ENCODE data around the gene PLAU.
"Not testable (repeated sequence)": the region's sequence is repeated elsewhere in the genome, so short reads cannot be mapped to it uniquely, and the experiment has no call there.

The PLAU gene

GRCh38 chr10:73898730-73899410, 12.1 kb upstream of the PLAU start:
- DNase-seq, result no peak

DNA sequence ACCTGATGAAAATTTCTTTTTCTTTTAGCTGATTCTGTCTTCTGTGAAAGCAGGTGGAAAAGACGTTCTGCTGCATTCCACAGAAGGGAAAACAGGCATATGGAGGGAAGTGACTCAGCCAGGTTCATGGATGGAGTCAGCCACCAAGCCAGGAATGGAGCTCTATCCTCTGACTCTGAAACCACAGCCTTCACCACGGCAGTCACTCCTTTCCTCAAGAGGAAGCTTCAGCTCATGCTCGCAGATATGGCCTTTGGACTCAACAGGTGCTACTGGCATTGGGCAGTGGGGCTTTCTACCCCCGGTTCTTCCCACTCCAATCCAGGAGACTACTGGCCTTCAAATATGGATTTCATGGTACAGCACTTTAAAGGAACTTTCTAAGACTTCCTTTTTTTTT, 11.5 kb upstream of the PLAU start:
- no peak for DNase-seq

DNA sequence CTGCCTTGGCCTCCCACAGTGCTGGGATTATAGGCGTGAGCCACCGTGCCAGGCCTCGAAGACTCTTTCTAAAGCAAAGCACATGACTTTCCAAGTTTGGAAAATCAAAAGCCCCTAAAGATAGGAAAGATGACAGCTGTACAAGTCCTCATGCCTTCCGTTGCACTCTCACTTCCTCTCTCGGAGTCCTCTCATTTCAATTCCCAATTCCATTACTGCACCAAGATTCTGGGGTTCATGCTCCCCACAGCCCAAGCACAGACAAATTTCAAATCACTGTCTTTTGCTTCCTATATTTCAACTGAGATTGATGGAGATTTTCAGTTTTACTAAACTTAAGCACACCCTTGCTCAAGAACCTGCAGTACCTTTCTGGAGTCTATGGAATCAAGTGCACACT, 10.9 kb upstream of the PLAU start:
- DNase-seq, result no peak

GRCh38 chr10:73901261-73901660, 9.7 kb upstream of the PLAU start:
- DNase-seq, result no peak

GRCh38 chr10:73902351-73902750, 8.6 kb upstream of the PLAU start:
- DNase-seq, result no peak

DNA sequence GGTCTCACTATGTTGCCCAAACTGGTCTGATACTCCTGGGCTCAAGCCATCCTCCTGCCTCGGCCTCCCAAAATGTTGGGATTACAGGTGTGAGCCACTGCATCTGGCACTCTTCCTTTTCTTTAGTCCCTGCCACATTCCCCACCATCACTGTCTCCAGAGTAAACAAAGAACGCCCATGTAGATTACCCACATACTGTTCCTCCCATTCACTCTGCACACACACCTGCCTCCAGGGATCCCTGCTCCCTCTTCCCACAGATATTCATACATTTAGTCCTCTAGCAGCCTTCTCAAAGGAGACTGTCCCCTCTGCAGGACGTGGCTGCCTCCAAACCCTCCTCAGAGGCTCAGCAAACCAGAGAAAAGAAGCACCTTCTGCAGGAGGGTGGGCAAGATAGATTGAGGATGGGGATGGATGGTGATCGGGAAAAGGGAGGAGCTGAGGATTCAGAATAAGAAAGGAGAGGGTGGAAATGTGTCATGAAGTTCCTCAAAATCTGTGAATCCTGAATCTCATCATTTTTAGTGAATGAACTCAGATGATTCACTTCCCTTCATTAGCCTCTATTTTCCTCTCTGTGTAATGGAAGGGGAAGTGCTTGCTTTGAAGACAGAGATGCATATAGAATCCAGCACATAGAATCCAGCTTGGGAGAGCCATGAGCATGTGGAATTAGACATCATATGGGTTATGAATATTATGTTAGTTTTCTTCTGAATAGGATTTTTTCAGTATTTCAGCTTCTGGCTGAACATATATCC, 5.5 kb upstream of the PLAU start:
- DNase-seq, result no peak

DNA sequence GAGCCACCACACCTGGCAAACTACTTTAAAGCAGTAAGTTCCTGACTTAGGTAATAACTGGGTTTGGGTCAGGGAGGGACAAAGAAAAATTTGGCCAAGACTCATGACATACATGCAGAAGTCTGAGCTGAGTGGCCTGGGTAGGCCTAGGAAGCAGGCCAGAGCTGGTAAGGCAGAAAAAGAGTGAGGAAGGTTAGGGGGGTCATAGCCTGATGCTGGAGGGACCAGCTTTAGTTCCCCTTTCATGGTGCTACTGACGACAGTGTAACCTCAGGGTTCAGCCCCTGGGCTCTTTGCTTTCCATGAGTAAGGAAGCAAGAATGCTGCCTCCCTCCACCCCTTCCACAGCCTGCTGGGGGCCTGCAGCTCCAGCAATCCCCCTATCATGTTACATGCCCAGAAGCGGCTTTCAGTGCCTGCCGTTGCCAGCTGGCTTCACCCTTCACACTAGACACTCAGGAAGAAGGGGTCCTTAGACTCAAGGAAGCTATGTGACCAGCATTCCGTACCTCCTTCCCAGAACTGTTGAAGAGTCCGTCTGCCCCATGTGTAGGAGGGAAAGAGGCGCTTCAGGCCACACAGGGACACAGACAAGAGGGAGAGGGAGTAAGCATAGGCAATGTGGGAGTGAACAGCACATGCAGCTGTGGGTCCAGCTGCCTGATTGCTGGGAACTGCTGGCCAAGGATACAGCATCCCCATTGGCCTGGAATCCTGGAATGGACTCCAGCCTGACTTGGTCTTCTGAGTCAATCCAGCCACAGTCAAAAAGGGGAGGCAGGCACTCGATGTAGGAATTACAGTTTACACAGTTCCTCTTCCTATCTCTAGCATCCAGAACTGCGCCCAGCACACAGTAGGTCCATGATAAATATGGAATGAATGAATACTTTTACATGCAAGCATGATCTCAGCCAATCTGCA, 4.1 kb upstream of the PLAU start:
- DNase-seq, result peak in 1 of 2 experiments; percentile 59

GRCh38 chr10:73907841-73908517, 3.0 kb upstream of the PLAU start:
- no peak for DNase-seq

DNA sequence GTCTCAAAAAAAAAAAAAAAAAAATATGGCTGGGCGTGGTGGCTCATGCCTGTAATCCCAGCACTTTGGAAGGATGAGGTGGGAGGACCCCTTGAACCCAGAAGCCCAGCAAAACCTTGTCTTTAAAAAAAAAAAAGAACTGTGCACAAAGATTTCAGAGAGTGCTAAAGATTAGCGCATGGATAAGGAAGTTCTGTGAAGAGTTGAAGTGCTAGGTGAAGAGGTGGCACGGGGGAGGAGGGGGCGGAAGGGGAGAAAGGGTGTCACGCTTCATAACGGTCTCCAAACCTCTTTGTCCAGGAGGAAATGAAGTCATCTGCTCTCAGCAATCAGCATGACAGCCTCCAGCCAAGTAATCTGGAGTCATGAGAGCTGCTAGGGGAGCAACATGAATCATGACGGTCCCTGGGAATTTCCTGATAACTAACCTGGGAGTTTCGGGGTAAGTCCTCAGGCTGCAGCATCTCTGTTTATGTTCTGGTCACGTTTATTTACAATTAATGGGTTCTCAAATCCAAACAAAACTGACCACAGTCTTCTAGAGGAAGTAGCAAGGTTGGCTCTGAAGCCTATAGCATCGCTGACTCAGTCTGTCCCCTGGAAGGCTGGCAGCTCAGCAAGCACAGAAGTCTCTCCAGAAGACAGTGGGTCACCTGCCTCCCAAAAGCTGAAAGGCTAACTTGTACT, 1.9 kb upstream of the PLAU start:
- no peak for DNase-seq

GRCh38 chr10:73909540-73910115, 1.3 kb upstream of the PLAU start:
- no peak for DNase-seq

DNA sequence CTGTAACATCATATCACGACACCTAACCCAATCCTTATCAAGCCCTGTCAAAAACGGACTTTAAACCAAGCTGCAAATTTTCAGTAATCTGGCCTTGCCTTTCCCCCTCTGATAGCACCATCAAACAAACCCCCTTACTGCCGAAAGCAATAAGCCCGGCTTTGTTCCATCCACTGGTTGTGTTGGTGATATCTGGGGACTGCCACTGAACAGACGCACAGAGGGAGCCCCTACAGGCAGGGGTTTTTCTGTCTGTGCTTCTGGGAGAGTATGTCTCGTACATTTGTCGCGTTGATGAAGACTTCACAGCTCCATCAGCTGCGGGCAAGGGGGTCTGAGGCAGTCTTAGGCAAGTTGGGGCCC, 550 bp upstream of the PLAU start:
- no peak for DNase-seq

DNA sequence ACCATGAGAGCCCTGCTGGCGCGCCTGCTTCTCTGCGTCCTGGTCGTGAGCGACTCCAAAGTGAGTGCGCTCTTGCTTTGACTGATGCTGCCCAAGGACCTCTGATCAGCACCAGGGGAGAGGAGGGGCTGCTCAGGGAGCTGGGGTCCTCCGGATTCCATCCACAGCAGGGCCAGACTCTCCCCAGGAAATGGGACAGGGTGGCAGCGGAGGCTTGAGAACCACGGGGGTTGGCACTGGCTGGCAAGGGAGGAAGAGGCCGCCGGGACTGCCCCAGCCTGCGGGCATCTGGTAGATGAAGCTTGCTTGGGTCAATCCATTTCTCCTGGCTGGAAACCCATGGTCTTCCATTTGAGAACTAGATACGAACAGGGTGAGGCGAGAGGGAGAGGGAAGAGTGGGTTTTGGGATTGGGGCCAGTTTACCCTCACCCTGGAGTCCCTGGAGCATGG, 647 bp downstream of the PLAU start:
- DNase-seq, result no peak

DNA sequence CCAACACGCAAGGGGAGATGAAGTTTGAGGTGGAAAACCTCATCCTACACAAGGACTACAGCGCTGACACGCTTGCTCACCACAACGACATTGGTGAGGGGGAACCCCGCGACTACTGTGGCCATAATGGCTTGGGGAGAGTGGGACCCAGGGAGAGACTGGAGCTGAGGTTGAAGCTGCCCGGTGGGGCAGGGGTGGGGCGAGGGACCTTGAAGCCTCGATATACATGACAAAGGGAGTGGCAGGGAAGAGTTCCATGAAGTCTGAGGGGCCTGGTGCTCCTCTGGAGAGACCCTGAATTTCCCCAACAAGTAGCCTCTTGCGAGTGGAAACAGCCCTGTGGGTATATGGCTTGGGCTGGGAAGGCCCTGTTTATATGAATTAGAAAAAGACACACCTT, 3.1 kb downstream of the PLAU start:
- no peak for DNase-seq

GRCh38 chr10:73915206-73915851, 4.4 kb downstream of the PLAU start:
- DNase-seq, result no peak

DNA sequence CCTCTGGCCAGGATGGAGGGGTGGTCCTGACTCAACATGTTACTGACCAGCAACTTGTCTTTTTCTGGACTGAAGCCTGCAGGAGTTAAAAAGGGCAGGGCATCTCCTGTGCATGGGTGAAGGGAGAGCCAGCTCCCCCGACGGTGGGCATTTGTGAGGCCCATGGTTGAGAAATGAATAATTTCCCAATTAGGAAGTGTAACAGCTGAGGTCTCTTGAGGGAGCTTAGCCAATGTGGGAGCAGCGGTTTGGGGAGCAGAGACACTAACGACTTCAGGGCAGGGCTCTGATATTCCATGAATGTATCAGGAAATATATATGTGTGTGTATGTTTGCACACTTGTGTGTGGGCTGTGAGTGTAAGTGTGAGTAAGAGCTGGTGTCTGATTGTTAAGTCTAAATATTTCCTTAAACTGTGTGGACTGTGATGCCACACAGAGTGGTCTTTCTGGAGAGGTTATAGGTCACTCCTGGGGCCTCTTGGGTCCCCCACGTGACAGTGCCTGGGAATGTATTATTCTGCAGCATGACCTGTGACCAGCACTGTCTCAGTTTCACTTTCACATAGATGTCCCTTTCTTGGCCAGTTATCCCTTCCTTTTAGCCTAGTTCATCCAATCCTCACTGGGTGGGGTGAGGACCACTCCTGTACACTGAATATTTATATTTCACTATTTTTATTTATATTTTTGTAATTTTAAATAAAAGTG, 6.0 kb downstream of the PLAU start:
- no peak for DNase-seq

- DNase-seq, result no peak
These were observed 6.8 kb downstream of the PLAU start for GRCh38 chr10:73917566-73918305.

DNA sequence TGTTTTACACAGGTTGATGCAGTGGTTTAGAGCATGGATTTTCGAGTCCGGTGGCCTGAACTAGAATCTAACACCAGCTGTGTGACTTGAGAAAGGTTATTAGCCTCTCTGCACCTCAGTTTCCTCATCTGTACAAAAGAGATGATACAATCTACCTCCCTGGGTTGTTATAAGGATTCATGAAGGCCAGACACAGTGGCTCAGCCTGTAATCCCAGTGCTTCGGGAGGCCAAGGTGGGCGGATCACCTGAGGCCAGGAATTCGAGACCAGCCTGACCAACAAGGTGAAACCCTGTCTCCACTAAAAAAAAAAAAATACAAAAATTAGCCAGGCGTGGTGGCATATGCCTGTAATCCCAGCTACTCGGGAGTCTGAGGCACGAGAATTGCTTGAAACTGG, 8.5 kb downstream of the PLAU start:
- DNase-seq, result not testable (repeated sequence)

GRCh38 chr10:73920089-73920488, 9.2 kb downstream of the PLAU start:
- DNase-seq, result peak; percentile 23 to 69

DNA sequence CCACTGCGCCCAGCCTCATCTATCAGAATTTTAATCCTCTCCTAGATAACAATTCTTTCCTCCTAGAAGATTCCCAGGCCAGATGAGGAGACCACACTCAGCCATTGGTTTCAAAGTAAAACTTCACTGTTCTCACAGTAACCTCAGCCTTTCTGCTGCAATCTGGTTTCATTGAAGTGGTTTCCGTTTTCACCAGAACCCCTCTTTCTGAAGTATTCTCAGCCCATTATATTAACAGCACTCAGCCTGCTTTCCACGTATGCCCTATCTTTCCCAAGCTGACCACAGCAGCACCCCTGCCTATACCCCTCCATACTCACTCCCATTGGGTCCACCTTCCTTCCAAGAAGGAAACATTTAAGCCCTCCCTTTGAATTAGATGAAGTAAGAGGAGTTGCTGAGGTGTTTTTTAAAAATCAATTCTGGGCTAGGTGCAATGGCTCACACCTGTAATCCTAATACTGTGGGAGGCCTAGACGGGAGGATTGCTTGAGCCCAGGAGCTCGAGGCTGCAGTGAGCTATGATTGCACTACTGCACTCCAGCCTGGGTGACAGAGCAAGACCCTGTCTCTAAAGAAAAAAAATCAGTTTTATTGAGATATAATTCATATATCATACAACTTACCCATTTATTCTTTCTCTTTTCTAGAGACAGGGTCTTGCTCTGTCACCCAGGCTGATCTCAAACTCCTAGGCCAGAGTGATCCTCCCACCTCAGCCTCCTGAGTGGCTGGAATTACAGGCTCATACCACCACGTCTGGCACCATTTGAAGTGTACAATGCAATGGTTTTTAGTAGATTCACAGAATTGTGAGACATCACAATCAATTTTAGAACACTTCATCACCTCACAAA, 11.3 kb downstream of the PLAU start:
- DNase-seq, result no peak
